GM12875 (cell line): Measurements from ENCODE around the gene PRKN.

Source experiments
- H3K4me3 ChIP-seq: one replicate; pipeline ENCODE4 v1.5.1; 2011; ENCODE audit warnings: low read depth, low read length, control low read depth
- TF ChIP-seq, protein P1 (sequence below): IDR thresholded peaks from 2 replicates; pipeline ENCODE4 v1.5.1; 2011; ENCODE audit warnings: low read depth, mild to moderate bottlenecking, control low read depth, inconsistent platforms, low read length, moderate library complexity, borderline replicate concordance; ENCODE audit not compliant: insufficient read depth

PRKN gene

GRCh38 chr6:161383951-161384350, 1343.6 kb downstream of the PRKN start:
- TF ChIP-seq, protein P1, sequence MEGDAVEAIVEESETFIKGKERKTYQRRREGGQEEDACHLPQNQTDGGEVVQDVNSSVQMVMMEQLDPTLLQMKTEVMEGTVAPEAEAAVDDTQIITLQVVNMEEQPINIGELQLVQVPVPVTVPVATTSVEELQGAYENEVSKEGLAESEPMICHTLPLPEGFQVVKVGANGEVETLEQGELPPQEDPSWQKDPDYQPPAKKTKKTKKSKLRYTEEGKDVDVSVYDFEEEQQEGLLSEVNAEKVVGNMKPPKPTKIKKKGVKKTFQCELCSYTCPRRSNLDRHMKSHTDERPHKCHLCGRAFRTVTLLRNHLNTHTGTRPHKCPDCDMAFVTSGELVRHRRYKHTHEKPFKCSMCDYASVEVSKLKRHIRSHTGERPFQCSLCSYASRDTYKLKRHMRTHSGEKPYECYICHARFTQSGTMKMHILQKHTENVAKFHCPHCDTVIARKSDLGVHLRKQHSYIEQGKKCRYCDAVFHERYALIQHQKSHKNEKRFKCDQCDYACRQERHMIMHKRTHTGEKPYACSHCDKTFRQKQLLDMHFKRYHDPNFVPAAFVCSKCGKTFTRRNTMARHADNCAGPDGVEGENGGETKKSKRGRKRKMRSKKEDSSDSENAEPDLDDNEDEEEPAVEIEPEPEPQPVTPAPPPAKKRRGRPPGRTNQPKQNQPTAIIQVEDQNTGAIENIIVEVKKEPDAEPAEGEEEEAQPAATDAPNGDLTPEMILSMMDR, result no peak
- no peak overlapping the region for H3K4me3 ChIP-seq

- H3K4me3 ChIP-seq, result no peak overlapping the region
- TF ChIP-seq, protein P1, result no peak
Observed at GRCh38 chr6:161379834-161380582, 1347.6 kb downstream of the PRKN start.

GRCh38 chr6:161378115-161378514, 1349.5 kb downstream of the PRKN start:
- TF ChIP-seq, protein P1, result no peak
- H3K4me3 ChIP-seq, result no peak overlapping the region

DNA sequence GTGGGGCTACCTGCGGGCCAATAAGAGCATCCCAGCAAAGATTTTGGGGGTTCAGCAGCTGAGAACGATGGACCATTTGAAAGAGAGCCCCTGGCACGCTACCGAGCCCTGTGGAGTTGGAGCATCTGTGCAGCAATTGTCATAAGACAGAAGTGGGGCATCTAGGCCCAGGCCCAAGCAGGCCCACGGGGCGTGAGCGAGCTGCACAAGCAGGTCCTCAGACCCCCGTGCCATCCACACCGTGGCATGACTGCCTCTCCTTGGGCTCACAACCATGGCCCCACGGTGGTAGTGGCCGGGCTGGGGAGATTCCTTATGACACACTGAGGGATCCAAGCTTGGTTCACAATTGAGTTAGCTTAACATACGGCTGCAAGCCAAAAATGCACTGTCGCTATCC, 1350.5 kb downstream of the PRKN start:
- no peak overlapping the region for H3K4me3 ChIP-seq
- TF ChIP-seq, protein P1, result no peak

DNA sequence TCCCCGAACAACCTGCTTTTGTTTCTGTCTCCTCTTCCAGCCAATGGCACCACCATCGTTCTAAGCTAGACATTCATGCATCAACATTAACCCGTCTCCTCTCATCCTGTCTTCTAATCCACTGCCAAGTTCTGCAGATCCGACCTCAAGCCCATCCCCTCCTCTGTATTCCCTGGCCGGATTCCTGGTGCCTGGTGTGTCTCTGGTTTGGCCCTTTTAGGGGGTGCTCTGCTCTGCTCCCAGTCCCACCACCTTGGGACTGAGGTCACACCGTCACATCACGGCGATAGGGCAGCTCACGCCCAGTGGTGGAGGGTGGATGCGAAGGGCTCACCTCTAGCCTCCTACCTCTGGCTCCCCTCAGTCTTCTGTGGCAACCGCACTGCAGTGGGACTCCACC, 1351.2 kb downstream of the PRKN start:
- TF ChIP-seq, protein P1, result no peak
- H3K4me3 ChIP-seq, result no peak overlapping the region

DNA sequence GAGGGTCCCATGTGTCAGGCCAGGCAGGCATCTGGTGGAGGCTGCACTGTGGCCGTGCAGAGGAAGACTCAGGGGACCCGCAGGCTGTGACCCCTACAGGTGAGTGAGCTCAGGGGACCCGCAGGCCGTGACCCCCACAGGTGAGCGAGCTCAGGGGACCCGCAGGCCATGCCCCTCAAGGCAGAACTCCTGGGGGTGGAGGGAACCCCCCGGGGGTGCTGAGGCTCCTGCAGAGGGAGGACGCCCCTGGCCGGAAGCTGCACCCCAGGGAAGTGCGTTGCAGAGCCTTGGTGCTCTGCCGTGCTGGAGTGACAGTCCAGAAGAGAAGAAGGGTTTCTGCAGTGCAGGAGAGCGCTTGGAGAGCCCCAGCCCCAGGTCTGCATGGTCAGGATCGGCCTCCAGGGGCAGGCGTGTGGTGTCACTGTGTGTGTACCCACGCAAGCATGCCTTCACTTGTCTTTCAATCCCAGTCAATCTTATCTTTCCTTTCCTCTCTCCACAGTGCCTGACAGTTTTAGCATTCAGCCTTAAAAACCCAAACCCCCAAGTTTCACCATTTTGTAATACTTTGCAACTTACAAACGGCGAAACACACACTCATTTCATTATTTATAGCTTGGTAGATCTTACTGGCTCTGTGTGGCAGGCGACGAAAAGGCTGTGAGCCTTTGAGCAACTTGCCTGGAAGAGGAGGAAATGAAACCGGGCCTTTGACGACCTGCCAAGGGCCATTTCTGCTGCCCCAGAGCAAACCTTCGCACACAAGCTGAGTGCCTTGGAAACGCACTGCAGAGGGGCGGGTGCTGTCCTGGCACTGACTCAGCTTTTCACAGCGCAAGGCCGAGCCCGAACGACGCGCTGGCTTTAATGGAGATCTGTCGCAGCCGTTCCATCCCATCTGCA, 1352.3 kb downstream of the PRKN start:
- no peak overlapping the region for H3K4me3 ChIP-seq
- TF ChIP-seq, protein P1, result peak; percentile 35; the same call in 1 of the 2 replicates

DNA sequence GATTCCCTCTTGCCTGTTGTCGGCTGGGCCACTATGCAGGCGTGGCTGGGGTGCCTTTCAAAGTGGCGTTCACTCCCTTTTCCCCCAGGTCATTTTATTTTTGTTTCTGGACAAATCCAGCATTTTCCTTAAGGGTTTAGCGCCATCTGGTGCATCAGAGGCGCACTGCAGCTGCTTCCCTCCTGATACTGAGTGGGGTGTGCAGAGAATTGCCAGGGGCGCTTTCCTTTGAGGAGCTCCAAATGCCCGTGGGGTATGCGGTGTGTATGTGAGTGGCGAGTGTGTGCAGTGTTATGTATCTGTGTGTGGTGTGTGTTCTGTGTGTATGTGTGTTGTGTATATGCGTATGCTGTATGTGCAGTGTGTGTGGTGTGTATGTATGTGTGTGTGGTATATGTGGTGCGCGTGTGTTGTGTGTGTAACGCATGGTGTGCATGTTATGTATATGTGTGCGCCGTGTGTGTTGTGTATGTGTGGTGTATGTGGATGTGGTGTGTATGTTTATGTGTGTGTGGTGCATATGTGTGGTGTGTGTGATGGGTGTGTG, 1353.6 kb downstream of the PRKN start:
- no peak overlapping the region for H3K4me3 ChIP-seq
- TF ChIP-seq, protein P1, result peak; percentile 87
